ENCODE results near the gene CCDC188.

CCDC188 gene

GRCh38 chr22:20184501-20185165 is 33.8 kb upstream of the CCDC188 start:
- no peak for DNase-seq

- no peak for DNase-seq
These were observed 33.0 kb upstream of the CCDC188 start for GRCh38 chr22:20183823-20184222.

- no peak for DNase-seq
These were observed 32.2 kb upstream of the CCDC188 start for GRCh38 chr22:20183101-20183500.

- DNase-seq: no peak
These were observed 31.5 kb upstream of the CCDC188 start for GRCh38 chr22:20182365-20182764.

GRCh38 chr22:20181884-20182236 is 31.0 kb upstream of the CCDC188 start:
- no peak for DNase-seq

- no peak for DNase-seq
These were observed 30.5 kb upstream of the CCDC188 start for GRCh38 chr22:20181194-20181883.

GRCh38 chr22:20180640-20181039 is 29.8 kb upstream of the CCDC188 start:
- DNase-seq: no peak

- DNase-seq: no peak
These were observed 29.4 kb upstream of the CCDC188 start for GRCh38 chr22:20180245-20180630.

- DNase-seq: no peak
These were observed 28.8 kb upstream of the CCDC188 start for GRCh38 chr22:20179455-20180244.

GRCh38 chr22:20178915-20179227 is 28.0 kb upstream of the CCDC188 start:
- no peak for DNase-seq

GRCh38 chr22:20178075-20178914 is 27.4 kb upstream of the CCDC188 start:
- DNase-seq: no peak

GRCh38 chr22:20177217-20177911 is 26.5 kb upstream of the CCDC188 start:
- no peak for DNase-seq

GRCh38 chr22:20176421-20177085 is 25.7 kb upstream of the CCDC188 start:
- no peak for DNase-seq

GRCh38 chr22:20175597-20175900 is 24.7 kb upstream of the CCDC188 start:
- no peak for DNase-seq

GRCh38 chr22:20174785-20175596 is 24.1 kb upstream of the CCDC188 start:
- no peak for DNase-seq

GRCh38 chr22:20173772-20174171 is 22.9 kb upstream of the CCDC188 start:
- DNase-seq: no peak

- DNase-seq: no peak
These were observed 22.4 kb upstream of the CCDC188 start for GRCh38 chr22:20173246-20173645.

- DNase-seq: no peak
These were observed 21.3 kb upstream of the CCDC188 start for GRCh38 chr22:20172141-20172613.

- no peak for DNase-seq
These were observed 20.7 kb upstream of the CCDC188 start for GRCh38 chr22:20171288-20172140.

- no peak for DNase-seq
These were observed 19.3 kb upstream of the CCDC188 start for GRCh38 chr22:20170170-20170569.
